Common myeloid progenitor, CD34-positive (primary cell): Measurements from ENCODE around the gene DMRT2.

Experiments
- CTCF ChIA-PET: fragments of 350-600 bp; sonication (Branson Sonifier 250); formaldehyde crosslinking; loops from one replicate; lab custom pipeline; 2021; ENCODE audit warnings: antibody characterized with exemption; lab: Charles Lee
- POLR2A ChIA-PET: fragments of 350-600 bp; sonication (Branson Sonifier 250); formaldehyde crosslinking; loops from one replicate; lab custom pipeline; 2021; ENCODE audit warnings: antibody characterized with exemption; lab: Charles Lee
- DNase-seq, 3 donors: peaks; one replicate each; pipeline versions ENCODE4 v3.0.0 to v3.0.0-alpha.2; 2013
- H3K27ac ChIP-seq, 2 experiments: 1 replicate in 1 of 2; 2 replicates in 1 of 2; pipeline ENCODE4 v1.7.0; 2013; ENCODE audit warnings: inconsistent platforms in 2 of 2, low read length in 2 of 2, mild to moderate bottlenecking in 2 of 2, low read depth in 1 of 2, moderate library complexity in 1 of 2; ENCODE audit not compliant: severe bottlenecking in 2 of 2, insufficient read depth in 1 of 2, poor library complexity in 1 of 2
- H3K27me3 ChIP-seq, 5 experiments: replicated peaks in 2 of 5; 1 replicate in 3 of 5; 2 replicates in 2 of 5; pipeline versions ENCODE4 v1.6.1 to v1.7.0; 2013; ENCODE audit warnings: low read length in 4 of 5, mild to moderate bottlenecking in 2 of 5, moderate library complexity in 2 of 5, inconsistent platforms in 1 of 5; ENCODE audit not compliant: insufficient read depth in 5 of 5, control insufficient read depth in 4 of 5
- H3K36me3 ChIP-seq, 4 experiments: 1 replicate in 2 of 4; 2 replicates in 2 of 4; pipeline versions ENCODE4 v1.6.1 to v1.7.0; 2013; ENCODE audit warnings: low read length in 3 of 4, control low read depth in 1 of 4, mild to moderate bottlenecking in 1 of 4; ENCODE audit not compliant: control insufficient read depth in 4 of 4, insufficient read depth in 4 of 4
- H3K4me1 ChIP-seq, 4 experiments: 1 replicate in 3 of 4; 2 replicates in 1 of 4; pipeline versions ENCODE4 v1.6.1 to v1.7.1; 2013; ENCODE audit warnings: low read length in 3 of 4, mild to moderate bottlenecking in 3 of 4, control low read depth in 1 of 4, inconsistent platforms in 1 of 4, moderate library complexity in 1 of 4; ENCODE audit not compliant: control insufficient read depth in 4 of 4, insufficient read depth in 4 of 4; ENCODE audit errors: control extremely low read depth in 1 of 4
- H3K4me3 ChIP-seq, 7 experiments: 1 replicate in 4 of 7; 2 replicates in 3 of 7; pipeline versions ENCODE4 v1.5.1 to v1.7.0; 2013; ENCODE audit warnings: mild to moderate bottlenecking in 7 of 7, low read length in 6 of 7, moderate library complexity in 6 of 7, inconsistent platforms in 2 of 7, low read depth in 2 of 7, control low read depth in 1 of 7; ENCODE audit not compliant: insufficient read depth in 4 of 7, control insufficient read depth in 1 of 7; ENCODE audit errors: extremely low read depth in 1 of 7
- H3K9me3 ChIP-seq, 5 experiments: 1 replicate in 4 of 5; 2 replicates in 1 of 5; pipeline versions ENCODE4 v1.6.1 to v1.7.1; 2013; ENCODE audit warnings: low read length in 4 of 5, mild to moderate bottlenecking in 2 of 5, inconsistent platforms in 1 of 5, low read depth in 1 of 5, moderate library complexity in 1 of 5; ENCODE audit not compliant: control insufficient read depth in 4 of 5, insufficient read depth in 2 of 5; ENCODE audit errors: control extremely low read depth in 1 of 5
- WGBS: methylation state at CpG from one replicate; pipeline ENCODE4 v1.1.5; 2013; ENCODE audit not compliant: insufficient coverage; 5-methylcytosine and 5-hydroxymethylcytosine counted together

DMRT2 gene

DNA sequence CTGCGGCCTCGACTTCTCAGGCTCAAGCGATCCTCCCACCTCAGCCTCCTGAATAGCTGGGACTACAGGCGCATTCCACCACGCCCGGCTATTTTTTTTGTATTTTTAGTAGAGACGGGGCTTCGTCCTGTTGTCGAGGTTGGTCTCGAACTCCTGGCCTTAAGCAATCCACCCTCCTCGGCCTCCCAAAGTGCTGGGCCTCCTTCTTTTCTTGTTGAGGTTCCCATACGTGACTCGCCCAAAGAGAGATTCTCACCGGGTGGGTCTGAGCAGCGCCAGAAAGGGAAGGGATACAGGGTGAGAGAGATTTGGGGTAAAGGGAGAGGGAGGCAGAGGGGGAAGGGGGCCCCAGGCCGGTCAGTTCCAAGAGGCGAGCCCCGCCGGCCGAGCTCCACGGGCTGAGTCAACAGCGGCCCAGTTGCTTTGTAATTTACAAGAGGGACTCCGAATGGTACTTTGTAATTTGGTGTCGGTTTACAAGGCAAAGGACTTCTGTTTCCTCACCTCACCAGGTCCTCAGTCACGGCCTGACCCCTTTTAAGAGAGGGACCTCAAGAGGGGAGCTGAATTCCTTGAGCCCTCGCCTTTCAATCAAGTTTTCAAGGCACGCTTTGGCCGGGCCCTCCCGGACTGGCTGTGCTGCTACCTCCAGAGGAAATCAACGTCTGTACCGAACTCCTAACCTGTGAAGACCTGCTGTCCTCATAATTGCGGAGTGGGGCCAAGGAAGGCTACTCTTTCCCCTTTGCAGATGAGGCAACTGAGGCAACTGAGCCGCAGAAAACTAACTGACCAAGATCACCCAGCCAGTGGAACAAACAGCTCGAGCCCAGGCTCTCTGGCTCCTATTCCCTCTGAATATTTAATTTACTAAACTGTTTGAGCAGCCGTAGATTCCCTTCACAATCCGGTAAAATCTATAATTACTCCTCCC is 3.3 kb upstream of the DMRT2 start:
- peak in 1 of 3 donors; percentile 30 for DNase-seq
- ChIA-PET POLR2A (no interaction called here), CTCF (interaction anchor here (0.6 to 1.2 kb wide), 2 partner anchors 11 to 42 kb away, joined by 3 read pairs; no protein-coding TSS in a partner anchor)
- Histone ChIP-seq H3K27me3 (peaks cover 11 to 100% (median 66%) of the 10 kb centered on the region in 5 experiments), H3K36me3 (no peaks in the 10 kb centered on the region), H3K9me3 (peaks cover 0 to 24% (median 0%) of the 10 kb centered on the region in 5 experiments), H3K4me1 (peaks cover 0 to 52% (median 29%) of the 10 kb centered on the region in 4 experiments), H3K27ac (no peak overlapping the region), H3K4me3 (peak overlapping the region in 1 of 7 experiments; percentile 80)
- WGBS, result 9% methylated on average over 31 of the region's 36 CpGs

DNA sequence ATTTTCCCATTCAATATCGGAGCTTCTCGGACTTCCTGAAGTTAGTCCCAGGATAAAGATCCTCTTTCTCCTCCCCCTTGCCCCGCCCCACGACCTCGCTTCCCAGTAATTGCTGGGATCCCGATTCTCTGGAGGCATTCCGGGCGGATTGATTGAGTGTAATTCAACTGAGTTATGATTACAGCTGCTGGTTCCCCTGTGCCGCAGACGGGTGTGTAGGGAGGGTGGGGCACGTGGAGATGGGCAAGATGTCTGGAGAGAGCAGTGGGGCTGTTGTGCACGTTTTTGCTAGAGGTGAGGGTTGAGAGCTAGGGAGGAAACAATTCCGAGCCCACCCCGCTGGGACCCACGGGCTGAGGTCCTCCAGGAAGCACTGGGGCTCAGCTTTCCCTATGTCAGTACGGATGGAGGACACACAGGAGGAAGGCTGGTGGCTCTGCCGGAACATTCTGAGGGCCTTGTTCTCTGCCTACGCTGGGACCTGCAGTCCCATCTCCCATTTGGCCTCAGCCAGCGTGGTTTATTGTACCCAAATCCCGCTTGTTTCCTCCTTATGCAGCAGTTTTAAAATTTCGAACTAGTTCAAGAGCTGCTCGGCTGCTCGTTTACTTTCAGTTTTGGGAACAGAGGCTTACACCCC is 2.4 kb upstream of the DMRT2 start:
- H3K4me3 ChIP-seq, result peak overlapping the region in 6 of 7 experiments; percentile 43 to 82 (median 62)
- WGBS, result 0% methylated on average over 19 of the region's 23 CpGs
- no peak overlapping the region for H3K27ac ChIP-seq
- peaks cover 8 to 100% (median 72%) of the 10 kb centered on the region in 5 experiments for H3K27me3 ChIP-seq
- DNase-seq, result peak; percentile 46 to 66 (median 60)
- H3K9me3 ChIP-seq, result peaks cover 0 to 23% (median 0%) of the 10 kb centered on the region in 5 experiments
- no peaks in the 10 kb centered on the region for H3K36me3 ChIP-seq
- H3K4me1 ChIP-seq, result peaks cover 0 to 54% (median 29%) of the 10 kb centered on the region in 4 experiments
- POLR2A ChIA-PET, result no interaction called here
- CTCF ChIA-PET, result interaction anchor here (1.0 to 1.2 kb wide), 3 partner anchors 8 to 70 kb away, joined by 3 to 5 read pairs (median 4); no protein-coding TSS in a partner anchor

DNA sequence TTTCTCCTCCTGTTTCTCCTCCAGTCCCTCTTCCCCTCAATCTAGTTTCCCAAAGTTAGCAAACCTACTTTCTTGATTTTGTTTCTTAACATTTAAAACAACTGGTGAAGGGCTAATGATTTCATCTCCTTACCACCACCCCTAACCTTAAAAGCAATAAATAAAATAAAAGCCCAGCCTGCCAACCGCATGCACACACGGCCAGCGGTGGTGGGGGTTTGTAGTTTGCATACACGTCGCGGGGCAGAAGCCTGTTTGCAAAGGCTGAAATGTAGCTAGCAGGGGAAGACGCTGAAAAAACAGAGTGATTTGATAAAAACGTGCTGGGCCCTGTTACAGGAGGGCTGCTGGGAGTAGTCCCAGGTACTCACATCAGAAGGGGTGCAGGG is 1.9 kb upstream of the DMRT2 start:
- H3K36me3 ChIP-seq, result no peaks in the 10 kb centered on the region
- H3K9me3 ChIP-seq, result peaks cover 0 to 23% (median 0%) of the 10 kb centered on the region in 5 experiments
- H3K27me3 ChIP-seq, result peaks cover 8 to 100% (median 72%) of the 10 kb centered on the region in 5 experiments
- 0% methylated on average over 5 of the region's 8 CpGs for whole genome bisulfite sequencing
- ChIA-PET CTCF (interaction anchor here (1.0 to 1.2 kb wide), 4 partner anchors 9 to 74 kb away, joined by 3 to 5 read pairs (median 4); no protein-coding TSS in a partner anchor), POLR2A (no interaction called here)
- peak in 2 of 3 donors; percentile 52 to 57 for DNase-seq
- peaks cover 0 to 53% (median 30%) of the 10 kb centered on the region in 4 experiments for H3K4me1 ChIP-seq
- no peak overlapping the region for H3K27ac ChIP-seq
- H3K4me3 ChIP-seq, result peak overlapping the region in 6 of 7 experiments; percentile 43 to 82 (median 62)

DNA sequence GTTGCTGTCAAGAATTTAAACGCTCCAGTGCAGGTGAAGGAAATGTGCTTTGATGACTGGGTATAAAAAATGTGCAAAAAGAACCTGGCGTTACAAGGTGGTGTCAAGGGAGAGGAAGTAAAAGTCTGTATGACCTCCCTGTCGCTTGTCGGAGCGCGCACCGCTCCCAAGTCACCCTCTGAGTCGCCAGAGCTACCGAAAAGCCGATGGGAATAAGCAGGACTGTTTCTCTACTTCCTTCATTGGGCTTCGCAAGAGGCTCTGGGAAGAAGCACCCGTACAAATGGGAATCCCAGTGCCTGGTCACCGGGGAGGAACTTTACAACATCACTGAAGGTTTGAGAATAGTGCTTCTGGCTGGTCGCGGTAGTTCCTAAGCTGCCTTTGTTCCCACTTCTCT is 1.3 kb upstream of the DMRT2 start:
- ChIA-PET CTCF (interaction anchor here (1.0 kb wide), 2 partner anchors 9 to 75 kb away, joined by 3 to 5 read pairs; no protein-coding TSS in a partner anchor), POLR2A (no interaction called here)
- H3K36me3 ChIP-seq, result no peaks in the 10 kb centered on the region
- H3K27ac ChIP-seq, result no peak overlapping the region
- H3K27me3 ChIP-seq, result peaks cover 9 to 100% (median 71%) of the 10 kb centered on the region in 5 experiments
- peaks cover 0 to 53% (median 30%) of the 10 kb centered on the region in 4 experiments for H3K4me1 ChIP-seq
- DNase-seq, result peak in 1 of 3 donors; percentile 41
- no peak overlapping the region for H3K4me3 ChIP-seq
- WGBS, result 9% methylated on average over 13 of the region's 15 CpGs
- H3K9me3 ChIP-seq, result peaks cover 0 to 23% (median 0%) of the 10 kb centered on the region in 5 experiments

DNA sequence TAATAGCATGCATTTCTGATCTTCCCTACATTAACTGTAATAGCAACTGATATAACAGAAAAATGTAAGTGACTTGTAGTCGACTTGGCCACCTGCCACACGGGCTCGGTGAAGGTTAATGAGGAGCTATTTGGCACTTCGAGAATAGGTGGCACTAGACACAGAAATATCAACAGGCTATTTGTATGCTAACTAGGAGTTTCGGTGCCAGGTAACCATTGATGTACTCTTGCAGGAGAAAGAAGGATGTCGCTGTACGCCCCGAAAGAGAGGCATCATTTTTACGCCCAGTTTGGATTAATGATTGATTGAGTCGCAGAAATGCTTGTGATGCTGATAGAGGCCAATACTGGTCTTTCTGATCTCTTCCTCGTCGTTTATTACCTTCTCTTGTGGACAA is 516 bp upstream of the DMRT2 start:
- peaks cover 11 to 100% (median 73%) of the 10 kb centered on the region in 5 experiments for H3K27me3 ChIP-seq
- H3K4me3 ChIP-seq, result peak overlapping the region in 2 of 7 experiments; percentile 40 to 45
- POLR2A ChIA-PET, result no interaction called here
- peaks cover 0 to 53% (median 30%) of the 10 kb centered on the region in 4 experiments for H3K4me1 ChIP-seq
- H3K9me3 ChIP-seq, result peaks cover 0 to 22% (median 0%) of the 10 kb centered on the region in 5 experiments
- CTCF ChIA-PET, result no interaction called here
- WGBS, result 9% methylated on average over 11 of the region's 12 CpGs
- no peaks in the 10 kb centered on the region for H3K36me3 ChIP-seq
- DNase-seq, result peak; percentile 51 to 69 (median 59)
- no peak overlapping the region for H3K27ac ChIP-seq

DNA sequence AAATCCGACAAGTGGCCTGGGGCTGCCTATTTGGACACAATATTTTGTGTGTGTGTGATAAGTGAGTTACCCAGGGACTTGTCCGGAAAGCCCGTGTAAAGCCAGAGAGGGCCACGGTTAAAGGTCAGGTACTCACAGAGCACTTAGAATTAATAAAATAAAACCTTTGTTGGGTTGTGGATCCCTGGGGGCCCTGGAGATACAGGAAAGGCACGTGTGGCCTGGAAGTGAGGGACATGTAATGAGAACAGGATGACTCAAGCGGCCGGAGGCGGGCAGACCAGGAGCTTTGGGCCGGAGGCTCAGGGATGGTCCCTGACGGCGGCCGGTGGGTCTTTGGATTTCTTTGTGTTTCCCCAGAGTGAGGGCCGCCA is 1.0 kb downstream of the DMRT2 start:
- WGBS, result 22% methylated on average over 9 of the region's 13 CpGs
- no peak for DNase-seq
- Histone ChIP-seq H3K4me3 (peak overlapping the region in 3 of 7 experiments; percentile 29 to 64 (median 49)), H3K36me3 (no peaks in the 10 kb centered on the region), H3K4me1 (peaks cover 0 to 47% (median 29%) of the 10 kb centered on the region in 4 experiments), H3K27me3 (peaks cover 17 to 100% (median 81%) of the 10 kb centered on the region in 5 experiments), H3K27ac (no peak overlapping the region), H3K9me3 (peaks cover 0 to 18% (median 0%) of the 10 kb centered on the region in 5 experiments)
- POLR2A ChIA-PET, result no interaction called here
- CTCF ChIA-PET, result no interaction called here
